ENCODE data around the gene FGF18. TPM values are rescaled to one million over a fixed set of nuclear protein-coding genes. Genes with fewer than 3 reads are reported as not detected.

FGF18 gene
- total and polyA plus RNA-seq, 2 experiments from 2014 or later = 50.3 to 81.9 TPM

GRCh38 chr5:171445644-171446516 lies 26.4 kb downstream of the FGF18 start:
- Histone ChIP-seq H3K4me3 (no peak overlapping the region), H3K9me3 (ENCODE audit: low read depth) (no peaks in the 10 kb centered on the region), H3K27me3 (no peaks in the 10 kb centered on the region), H3K27ac (no peak overlapping the region), H3K36me3 (no peaks in the 10 kb centered on the region), H3K4me1 (ENCODE audit: low read depth) (peaks cover 16% of the 10 kb centered on the region)
- peak in 1 of 2 donors; percentile 85 for DNase-seq (ENCODE audit: low read depth in 1 of 2, low spot score in 1 of 2)
- TF ChIP-seq CTCF (IDR thresholded peaks at IDR 0.05; ENCODE audit: low read depth, low read length) = no peak

- Histone ChIP-seq H3K9me3 (ENCODE audit: low read depth) (no peaks in the 10 kb centered on the region), H3K4me1 (ENCODE audit: low read depth) (peaks cover 2% of the 10 kb centered on the region), H3K36me3 (peaks cover 6% of the 10 kb centered on the region), H3K27me3 (no peaks in the 10 kb centered on the region), H3K27ac (no peak overlapping the region), H3K4me3 (no peak overlapping the region)
- no peak for TF ChIP-seq CTCF (IDR thresholded peaks at IDR 0.05; ENCODE audit: low read depth, low read length)
- DNase-seq (ENCODE audit: low read depth in 1 of 2, low spot score in 1 of 2) = no peak
Measured at GRCh38 chr5:171447226-171447625, 27.8 kb downstream of the FGF18 start.

- Histone ChIP-seq H3K27ac (no peak overlapping the region), H3K9me3 (ENCODE audit: low read depth) (no peaks in the 10 kb centered on the region), H3K4me1 (ENCODE audit: low read depth) (peaks cover 8% of the 10 kb centered on the region), H3K27me3 (no peaks in the 10 kb centered on the region), H3K36me3 (peaks cover 6% of the 10 kb centered on the region), H3K4me3 (no peak overlapping the region)
- TF ChIP-seq CTCF (IDR thresholded peaks at IDR 0.05; ENCODE audit: low read depth, low read length) = no peak
- no peak for DNase-seq (ENCODE audit: low read depth in 1 of 2, low spot score in 1 of 2)
Measured at GRCh38 chr5:171449426-171449825, 30.0 kb downstream of the FGF18 start.

- Histone ChIP-seq H3K9me3 (ENCODE audit: low read depth) (no peaks in the 10 kb centered on the region), H3K27me3 (no peaks in the 10 kb centered on the region), H3K4me3 (no peak overlapping the region), H3K36me3 (peaks cover 12% of the 10 kb centered on the region), H3K4me1 (ENCODE audit: low read depth) (peaks cover 14% of the 10 kb centered on the region), H3K27ac (no peak overlapping the region)
- DNase-seq (ENCODE audit: low read depth in 1 of 2, low spot score in 1 of 2) = peak in 1 of 2 donors; percentile 53
- TF ChIP-seq CTCF (IDR thresholded peaks at IDR 0.05; ENCODE audit: low read depth, low read length) = no peak
Measured at GRCh38 chr5:171450423-171451331, 31.2 kb downstream of the FGF18 start.

GRCh38 chr5:171451421-171451820 lies 32.0 kb downstream of the FGF18 start:
- no peak for DNase-seq (ENCODE audit: low read depth in 1 of 2, low spot score in 1 of 2)
- no peak overlapping the region for H3K4me3 ChIP-seq
- H3K9me3 ChIP-seq (ENCODE audit: low read depth) = no peaks in the 10 kb centered on the region
- no peaks in the 10 kb centered on the region for H3K27me3 ChIP-seq
- TF ChIP-seq CTCF (IDR thresholded peaks at IDR 0.05; ENCODE audit: low read depth, low read length) = no peak
- H3K36me3 ChIP-seq = peaks cover 12% of the 10 kb centered on the region
- no peak overlapping the region for H3K27ac ChIP-seq
- H3K4me1 ChIP-seq (ENCODE audit: low read depth) = peaks cover 14% of the 10 kb centered on the region

All from cardiac muscle cell (in vitro differentiated cells and primary cell).